Adrenal gland (tissue), 5 donors: ENCODE measurements around the gene C8A.

Source experiments
- CTCF ChIP-seq, 6 experiments: fragments of 450-650 bp in 4 of 6; fragments of 200-600 bp in 2 of 6; sonication (generic) in 1 of 6; IDR thresholded peaks; 1 replicate in 5 of 6; 2 replicates in 1 of 6; pipeline versions ENCODE4 v1.5.1 to v1.8.0; 2016 to 2021; ENCODE audit warnings: antibody characterized with exemption in 6 of 6, mild to moderate bottlenecking in 2 of 6, moderate library complexity in 1 of 6
- POLR2A ChIP-seq, 2 donors: fragments of 450-650 bp; IDR thresholded peaks; one replicate each; pipeline ENCODE4 v1.6.1; 2017; ENCODE audit warnings: antibody characterized with exemption in 2 of 2, mild to moderate bottlenecking in 2 of 2, moderate library complexity in 1 of 2
- donor health status: DM: no; HTN: no; CAD: no.

- no peak for TF ChIP-seq CTCF (IDR thresholded peaks at IDR 0.05)
- no peak for TF ChIP-seq POLR2A (IDR thresholded peaks at IDR 0.05)
Measured at GRCh38 chr1:56933161-56933560, 78.6 kb downstream of the C8A start.
